B cell (primary cell): ENCODE results near the gene MAML3. TPM values are rescaled to one million over a fixed set of nuclear protein-coding genes. Genes with fewer than 3 reads are reported as not detected.

Experiments used
- ATAC-seq: fragments of 200-7000 bp; cut with Tn5 transposase; one replicate; pipeline ENCODE4 v1.10.0; 2021; ENCODE audit warnings: low read depth, mild to moderate bottlenecking, moderate number of reproducible peaks, moderate library complexity
- CTCF ChIA-PET: fragments of 350-600 bp; sonication (Branson Sonifier 250); formaldehyde crosslinking; loops from one replicate; lab custom pipeline; 2021; ENCODE audit warnings: antibody characterized with exemption, inconsistent platforms; lab: Charles Lee
- POLR2A ChIA-PET: fragments of 350-600 bp; sonication (Branson Sonifier 250); formaldehyde crosslinking; loops from one replicate; lab custom pipeline; 2021; ENCODE audit warnings: antibody characterized with exemption; lab: Charles Lee
- DNase-seq: peaks from one replicate; pipeline ENCODE4 v3.0.0; 2013
- H2AFZ ChIP-seq: 2 replicates; pipeline ENCODE4 v1.6.1; 2012; ENCODE audit warnings: mild to moderate bottlenecking, low read depth, low read length; ENCODE audit not compliant: insufficient read depth, poor library complexity, severe bottlenecking
- H3K27ac ChIP-seq, 2 donors: 1 replicate in 1 of 2; 2 replicates in 1 of 2; pipeline ENCODE4 v1.5.1; 2012 to 2013; ENCODE audit warnings: low read length in 2 of 2, mild to moderate bottlenecking in 2 of 2, moderate library complexity in 1 of 2
- H3K27me3 ChIP-seq, 4 experiments: fragments of 200-600 bp in 1 of 4; sonication (generic) in 1 of 4; replicated peaks in 1 of 4; 1 replicate in 2 of 4; 2 replicates in 2 of 4; pipeline versions ENCODE4 v1.6.1 to v1.7.0; 2013 to 2016; ENCODE audit warnings: low read length in 3 of 4, mild to moderate bottlenecking in 2 of 4, mixed read lengths in 1 of 4, moderate library complexity in 1 of 4; ENCODE audit not compliant: insufficient read depth in 4 of 4, control insufficient read depth in 3 of 4; ENCODE audit errors: control extremely low read depth in 1 of 4
- H3K36me3 ChIP-seq, 2 experiments: replicated peaks in 1 of 2; 1 replicate in 1 of 2; 2 replicates in 1 of 2; pipeline versions ENCODE4 v1.6.1 to v1.7.1; 2013; ENCODE audit warnings: low read length in 1 of 2; ENCODE audit not compliant: insufficient read depth in 2 of 2, control insufficient read depth in 1 of 2; ENCODE audit errors: control extremely low read depth in 1 of 2, extremely low read depth in 1 of 2
- H3K4me1 ChIP-seq, 2 donors: fragments of 200-600 bp in 1 of 2; sonication (generic) in 1 of 2; 1 replicate in 1 of 2; 2 replicates in 1 of 2; pipeline versions ENCODE4 v1.5.1 to v1.6.1; 2013 to 2017; ENCODE audit warnings: low read length in 2 of 2; ENCODE audit not compliant: control insufficient read depth in 2 of 2, insufficient read depth in 2 of 2
- H3K4me2 ChIP-seq: replicated peaks from 2 replicates; pipeline ENCODE3; 2012; ENCODE audit warnings: mild to moderate bottlenecking, low read depth, low read length; ENCODE audit not compliant: poor library complexity, severe bottlenecking
- H3K4me3 ChIP-seq, 5 experiments: fragments of 200-600 bp in 1 of 5; sonication (generic) in 1 of 5; 1 replicate in 3 of 5; 2 replicates in 2 of 5; pipeline versions ENCODE4 v1.5.1 to v1.7.0; 2011 to 2016; ENCODE audit warnings: low read length in 4 of 5, mild to moderate bottlenecking in 4 of 5, low read depth in 2 of 5, control low read depth in 1 of 5, moderate library complexity in 1 of 5; ENCODE audit not compliant: insufficient read depth in 1 of 5; ENCODE audit errors: control extremely low read depth in 1 of 5, extremely low read depth in 1 of 5
- H3K79me2 ChIP-seq: fragments of 200-600 bp; sonication (generic); one replicate; pipeline ENCODE4 v1.6.0; 2016; ENCODE audit warnings: low read length; ENCODE audit not compliant: control insufficient read depth, insufficient read depth
- H3K9ac ChIP-seq: fragments of 200-600 bp; sonication (generic); 2 replicates; pipeline ENCODE4 v1.6.1; 2017; ENCODE audit warnings: mild to moderate bottlenecking, low read length, moderate library complexity
- H3K9me3 ChIP-seq, 3 donors: one replicate each; pipeline versions ENCODE4 v1.6.1 to v1.7.1; 2013; ENCODE audit warnings: low read length in 2 of 3; ENCODE audit not compliant: control insufficient read depth in 2 of 3, insufficient read depth in 1 of 3; ENCODE audit errors: control extremely low read depth in 1 of 3
- H4K20me1 ChIP-seq: 2 replicates; pipeline ENCODE4 v1.6.0; 2012; ENCODE audit warnings: mild to moderate bottlenecking, low read length; ENCODE audit not compliant: insufficient read depth, control insufficient read depth, poor library complexity, severe bottlenecking
- H3K27ac Mint-ChIP-seq: one replicate; pipeline ENCODE4 v1.8.0; 2021; ENCODE audit warnings: mixed read lengths
- H3K27me3 Mint-ChIP-seq: one replicate; pipeline ENCODE4 v1.8.0; 2021; ENCODE audit warnings: mixed read lengths
- H3K4me1 Mint-ChIP-seq: one replicate; pipeline ENCODE4 v1.8.0; 2021; ENCODE audit warnings: mixed read lengths
- H3K4me3 Mint-ChIP-seq: one replicate; pipeline ENCODE4 v1.8.0; 2021; ENCODE audit warnings: mixed read lengths
- H3K9me3 Mint-ChIP-seq: one replicate; pipeline ENCODE4 v1.8.0; 2022; ENCODE audit warnings: mixed read lengths; ENCODE audit not compliant: insufficient read depth
- EZH2 ChIP-seq: IDR thresholded peaks from 2 replicates; pipeline ENCODE4 v1.6.1; 2012; ENCODE audit warnings: borderline replicate concordance, low read depth, mild to moderate bottlenecking, moderate library complexity, low read length; ENCODE audit not compliant: insufficient read depth, poor library complexity, severe bottlenecking
- WGBS: methylation state at CpG from one replicate; pipeline ENCODE4 v1.1.5; 2013; ENCODE audit warnings: missing lambda C conversion rate; ENCODE audit not compliant: insufficient coverage; 5-methylcytosine and 5-hydroxymethylcytosine counted together
- intact Hi-C: fragments of 100-400 bp; cut with micrococcal nuclease; formaldehyde crosslinking; loops from one replicate; pipeline ENCODE4 v1.10.0; 2022
- polyA plus RNA-seq: library from polyadenylated mRNA; depleted of rRNA; stranded (reverse); fragments of >200 nt; gene quantifications from 2 replicates; pipeline ENCODE4 v1.2.3, GENCODE V29; 2012
- total RNA-seq, 2 donors: library from RNA; stranded (reverse); fragments of 120-200 nt in 1 of 2; gene quantifications; 1 replicate in 1 of 2; 2 replicates in 1 of 2; pipeline versions ENCODE4 v1.2.3 to v1.2.4, GENCODE V29; 2013 to 2022
- TF ChIP-seq, protein P1 (sequence below): fragments of 200-600 bp; IDR thresholded peaks from one replicate; pipeline ENCODE4 v1.8.0; 2022; ENCODE audit warnings: antibody characterized with exemption, mild to moderate bottlenecking

The MAML3 gene
- total and polyA plus RNA-seq, 2 donors (not counting 1 experiment from before 2014, with no cell fraction given), result 0.94 to 5.3 TPM

DNA sequence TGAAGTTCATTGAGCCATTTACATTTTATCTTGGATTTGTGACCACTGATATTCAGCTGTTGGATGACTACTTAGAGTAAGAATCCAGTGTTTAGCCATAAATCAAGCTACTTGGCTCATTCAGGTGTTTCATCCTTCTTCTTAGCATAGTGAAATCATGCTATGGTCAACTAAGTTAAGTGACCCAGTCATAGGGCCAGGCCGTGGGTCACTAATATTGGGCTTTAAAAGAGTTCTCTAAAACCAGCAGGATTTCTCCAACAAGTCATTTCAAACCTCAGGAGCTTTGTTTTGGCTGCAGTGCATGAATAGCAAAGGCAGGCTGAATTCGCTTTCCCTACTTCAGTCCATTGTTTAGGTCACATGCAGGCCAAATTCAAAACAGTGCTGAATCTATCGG lies 181.0 kb downstream of the MAML3 start:
- Histone ChIP-seq H3K36me3 (no peaks in the 10 kb centered on the region), H3K4me3 (no peak overlapping the region), H3K9me3 (no peaks in the 10 kb centered on the region), H3K27ac (no peak overlapping the region), H4K20me1 (no peaks in the 10 kb centered on the region), H3K9ac (no peak overlapping the region), H3K27me3 (no peaks in the 10 kb centered on the region), H3K79me2 (no peaks in the 10 kb centered on the region), H3K4me2 (no peak overlapping the region), H2AFZ (no peak overlapping the region), H3K4me1 (peaks cover 25 to 27% of the 10 kb centered on the region in 2 donors)
- TF ChIP-seq EZH2, result no peak
- TF ChIP-seq, protein P1, sequence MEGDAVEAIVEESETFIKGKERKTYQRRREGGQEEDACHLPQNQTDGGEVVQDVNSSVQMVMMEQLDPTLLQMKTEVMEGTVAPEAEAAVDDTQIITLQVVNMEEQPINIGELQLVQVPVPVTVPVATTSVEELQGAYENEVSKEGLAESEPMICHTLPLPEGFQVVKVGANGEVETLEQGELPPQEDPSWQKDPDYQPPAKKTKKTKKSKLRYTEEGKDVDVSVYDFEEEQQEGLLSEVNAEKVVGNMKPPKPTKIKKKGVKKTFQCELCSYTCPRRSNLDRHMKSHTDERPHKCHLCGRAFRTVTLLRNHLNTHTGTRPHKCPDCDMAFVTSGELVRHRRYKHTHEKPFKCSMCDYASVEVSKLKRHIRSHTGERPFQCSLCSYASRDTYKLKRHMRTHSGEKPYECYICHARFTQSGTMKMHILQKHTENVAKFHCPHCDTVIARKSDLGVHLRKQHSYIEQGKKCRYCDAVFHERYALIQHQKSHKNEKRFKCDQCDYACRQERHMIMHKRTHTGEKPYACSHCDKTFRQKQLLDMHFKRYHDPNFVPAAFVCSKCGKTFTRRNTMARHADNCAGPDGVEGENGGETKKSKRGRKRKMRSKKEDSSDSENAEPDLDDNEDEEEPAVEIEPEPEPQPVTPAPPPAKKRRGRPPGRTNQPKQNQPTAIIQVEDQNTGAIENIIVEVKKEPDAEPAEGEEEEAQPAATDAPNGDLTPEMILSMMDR, result no peak
- peaks cover 29% of the 10 kb centered on the region for H3K4me1 Mint-ChIP-seq
- H3K9me3 Mint-ChIP-seq, result no peaks in the 10 kb centered on the region
- no peak overlapping the region for H3K4me3 Mint-ChIP-seq
- DNase-seq, result no peak
- no peaks in the 10 kb centered on the region for H3K27me3 Mint-ChIP-seq
- no peak overlapping the region for H3K27ac Mint-ChIP-seq
- no peak for ATAC-seq
- CTCF ChIA-PET, result interaction anchor here (1.7 kb wide), 1 partner anchor 15 kb away, joined by 4 read pairs; no protein-coding TSS in a partner anchor
- POLR2A ChIA-PET, result no interaction called here
- WGBS, result 100% methylated on average over 1 of the region's 3 CpGs
- intact Hi-C loops, result no loop called here

DNA sequence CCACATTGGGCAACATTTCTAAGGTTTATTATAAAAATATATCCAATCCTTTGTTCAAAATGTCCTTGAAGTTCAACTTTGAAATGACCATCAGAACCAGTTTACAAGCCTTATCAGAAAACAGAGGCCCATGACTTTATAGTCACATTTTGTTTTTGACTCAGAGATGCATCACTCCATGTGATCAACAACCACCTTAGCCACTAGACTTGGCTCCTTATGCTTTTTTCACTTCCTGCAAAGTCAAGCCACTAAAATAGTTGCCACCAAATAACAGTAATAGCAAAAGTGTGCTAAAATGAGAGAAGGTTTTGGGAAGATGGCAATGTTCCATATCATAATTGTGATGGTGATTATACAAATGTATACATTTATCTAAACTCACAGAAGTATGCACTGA lies 181.7 kb downstream of the MAML3 start:
- Histone ChIP-seq H3K9me3 (no peaks in the 10 kb centered on the region), H3K36me3 (no peaks in the 10 kb centered on the region), H3K27ac (no peak overlapping the region), H3K27me3 (no peaks in the 10 kb centered on the region), H3K9ac (no peak overlapping the region), H3K4me3 (no peak overlapping the region), H2AFZ (no peak overlapping the region), H3K79me2 (no peaks in the 10 kb centered on the region), H4K20me1 (no peaks in the 10 kb centered on the region), H3K4me2 (no peak overlapping the region), H3K4me1 (peaks cover 18 to 20% of the 10 kb centered on the region in 2 donors)
- Mint-ChIP-seq H3K9me3 (no peaks in the 10 kb centered on the region), H3K27ac (no peak overlapping the region), H3K4me1 (peaks cover 25% of the 10 kb centered on the region), H3K4me3 (no peak overlapping the region), H3K27me3 (no peaks in the 10 kb centered on the region)
- POLR2A ChIA-PET, result no interaction called here
- no peak for ATAC-seq
- intact Hi-C loops, result no loop called here
- TF ChIP-seq, protein P1, result no peak
- no peak for TF ChIP-seq EZH2
- CTCF ChIA-PET, result interaction anchor here (1.7 kb wide), 1 partner anchor 14 kb away, joined by 4 read pairs; no protein-coding TSS in a partner anchor
- DNase-seq, result no peak
